Adrenal gland (tissue), 12 donors: Measurements from ENCODE around the gene KCNAB2. TPM values are rescaled to one million over a fixed set of nuclear protein-coding genes. Genes with fewer than 3 reads are reported as not detected.
A peak's percentile ranks its signal among the peaks of the same experiment; 100 is the strongest.

Source experiments
- DNase-seq, 7 donors: peaks; one replicate each; pipeline ENCODE4 v3.0.0-alpha.2; 2019 to 2020
- H3K27ac ChIP-seq, 5 donors: fragments of 200-600 bp; sonication (generic) in 4 of 5; 1 replicate in 3 of 5; 2 replicates in 2 of 5; pipeline versions ENCODE4 v1.5.1 to v1.8.0; 2016 to 2020; ENCODE audit warnings: mild to moderate bottlenecking in 1 of 5
- H3K27me3 ChIP-seq: fragments of 200-600 bp; 2 replicates; pipeline ENCODE4 v1.8.0; 2021
- H3K36me3 ChIP-seq, 2 donors: fragments of 200-600 bp; replicated peaks in 1 of 2; 1 replicate in 1 of 2; 2 replicates in 1 of 2; pipeline versions ENCODE4 v1.5.1 to v1.8.0; 2018 to 2022
- H3K4me1 ChIP-seq, 2 donors: fragments of 200-600 bp; replicated peaks in 1 of 2; 1 replicate in 1 of 2; 2 replicates in 1 of 2; pipeline versions ENCODE4 v1.5.1 to v1.8.0; 2018 to 2021
- H3K4me3 ChIP-seq, 4 donors: fragments of 200-600 bp; sonication (generic) in 3 of 4; one replicate each; pipeline ENCODE4 v1.5.1; 2016 to 2018
- H3K9me3 ChIP-seq, 3 donors: fragments of 200-600 bp; sonication (generic) in 1 of 3; replicated peaks in 1 of 3; 1 replicate in 2 of 3; 2 replicates in 1 of 3; pipeline versions ENCODE4 v1.5.1 to v1.8.0; 2016 to 2021
- CTCF ChIP-seq, 6 experiments: fragments of 450-650 bp in 4 of 6; fragments of 200-600 bp in 2 of 6; sonication (generic) in 1 of 6; IDR thresholded peaks; 1 replicate in 5 of 6; 2 replicates in 1 of 6; pipeline versions ENCODE4 v1.5.1 to v1.8.0; 2016 to 2021; ENCODE audit warnings: antibody characterized with exemption in 6 of 6, mild to moderate bottlenecking in 2 of 6, moderate library complexity in 1 of 6
- POLR2A ChIP-seq, 2 donors: fragments of 450-650 bp; IDR thresholded peaks; one replicate each; pipeline ENCODE4 v1.6.1; 2017; ENCODE audit warnings: antibody characterized with exemption in 2 of 2, mild to moderate bottlenecking in 2 of 2, moderate library complexity in 1 of 2
- WGBS, 4 donors: extraction: QIAGEN DNeasy Blood & Tissue Kit in 2 of 4; methylation state at CpG; one replicate each; pipeline versions ENCODE4 v1.1.5 to v1.1.7; 2013 to 2017; 5-methylcytosine and 5-hydroxymethylcytosine counted together
- intact Hi-C, 2 donors: fragments of 100-400 bp; cut with DNase I; formaldehyde crosslinking; loops; one replicate each; pipeline versions ENCODE4 v1.14.1 to v1.15.0; 2022 to 2023
- polyA plus RNA-seq, 3 donors: library from polyadenylated mRNA; stranded (reverse); fragments of 200-250 nt in 2 of 3; fragments of 350-450 nt in 1 of 3; fragmentation: Illumina TruSeq in 1 of 3; extraction: RNeasy Lipid Tissue Mini Kit (QIAGEN cat#74804) in 1 of 3; gene quantifications; one replicate each; pipeline ENCODE4 v1.2.3, GENCODE V29; 2013 to 2014
- total RNA-seq, 9 donors: library from RNA; depleted of rRNA in 4 of 9; stranded (reverse); fragments of >200 nt in 4 of 9; fragments of 120-200 nt in 1 of 9; fragmentation: NEBNext Ultra II Directional in 1 of 9; extraction: Animal tissue kit (Norgen Biotek cat#: 25700) in 1 of 9; gene quantifications; one replicate each; pipeline versions ENCODE4 v1.1.0 to v1.2.4, GENCODE V29; 2013 to 2023
- donor health status: healthy with polysubstance abuse.
- donor health status: Bipolar disorder and iron deficiency.
- donor health status: DM: yes; HTN: yes; CAD: no.
- donor health status: DM: no; HTN: no; CAD: no.
- donor health status: DM: no; HTN: no; CAD: no.
- donor health status: DM: yes; HTN: yes; CAD: no.

Gene KCNAB2
- total and polyA plus RNA-seq, 12 donors = 2.2 to 48.0 (median 16.8) TPM

DNA sequence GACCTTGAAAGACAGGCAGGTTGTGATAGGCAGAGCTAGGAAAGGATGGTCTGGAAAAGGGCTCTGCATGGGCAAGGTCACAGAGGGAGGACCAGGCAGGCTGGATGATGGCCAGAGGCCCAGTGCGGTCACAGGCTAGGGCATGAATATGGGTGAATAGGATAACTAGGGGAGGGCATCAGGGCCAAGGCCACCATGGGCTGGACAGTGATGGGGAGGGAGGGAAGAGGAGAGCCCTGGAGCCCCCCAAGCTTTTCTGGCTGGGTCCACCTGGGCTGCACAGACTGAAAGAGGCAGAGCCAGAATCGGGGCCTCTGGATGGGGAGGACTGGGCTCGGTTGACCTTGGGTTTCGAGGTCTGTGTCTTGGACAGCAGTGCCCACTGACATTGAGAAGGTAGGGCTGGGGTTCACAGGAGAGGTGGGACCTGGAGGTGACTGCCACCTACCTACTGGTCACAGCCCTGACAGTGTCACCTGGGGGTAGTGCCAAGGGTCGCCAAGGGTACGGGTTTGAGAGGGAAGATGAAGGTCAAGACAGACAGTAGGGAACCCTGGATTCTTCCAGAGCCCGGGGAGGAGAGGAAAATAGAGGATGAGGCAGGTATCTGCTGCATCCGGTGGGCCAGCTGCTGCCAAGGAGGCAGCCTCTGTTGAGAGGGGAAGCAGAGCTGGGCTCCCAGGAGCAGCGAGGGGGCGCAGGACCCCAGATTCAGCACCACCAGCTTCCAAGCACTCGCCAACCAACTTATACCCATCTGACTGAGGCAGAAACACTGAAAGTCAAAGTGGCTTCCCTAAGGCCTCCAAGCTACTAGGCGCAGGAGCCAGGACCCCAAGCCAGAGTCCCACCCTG lies 47.4 kb upstream of the KCNAB2 start:
- Histone ChIP-seq H3K36me3 (no peaks in the 10 kb centered on the region), H3K9me3 (no peaks in the 10 kb centered on the region), H3K4me3 (no peak overlapping the region), H3K27me3 (no peaks in the 10 kb centered on the region), H3K4me1 (peaks cover 7 to 22% of the 10 kb centered on the region in 2 donors), H3K27ac (no peak overlapping the region)
- peak in 2 of 7 donors; percentile 8 to 42 for DNase-seq
- intact Hi-C loops = no loop called here
- WGBS, 4 donors = 87 to 91% (median 91%) methylated on average over 8 to 12 of the region's 12 CpGs
- TF ChIP-seq CTCF (IDR thresholded peaks at IDR 0.05) (no peak), POLR2A (IDR thresholded peaks at IDR 0.05) (no peak)

- no peak overlapping the region for H3K27ac ChIP-seq
- H3K36me3 ChIP-seq = no peaks in the 10 kb centered on the region
- no peaks in the 10 kb centered on the region for H3K27me3 ChIP-seq
- peak in 1 of 7 donors; percentile 5 for DNase-seq
- no peaks in the 10 kb centered on the region for H3K9me3 ChIP-seq
- WGBS, 4 donors = 95 to 97% (median 95%) methylated on average over 19 of the region's 19 CpGs
- intact Hi-C loops = no loop called here
- TF ChIP-seq CTCF (IDR thresholded peaks at IDR 0.05) (no peak), POLR2A (IDR thresholded peaks at IDR 0.05) (no peak)
- peaks cover 7 to 17% of the 10 kb centered on the region in 2 donors for H3K4me1 ChIP-seq
- no peak overlapping the region for H3K4me3 ChIP-seq
Observed at GRCh38 chr1:5998906-5999301, 46.8 kb upstream of the KCNAB2 start.

DNA sequence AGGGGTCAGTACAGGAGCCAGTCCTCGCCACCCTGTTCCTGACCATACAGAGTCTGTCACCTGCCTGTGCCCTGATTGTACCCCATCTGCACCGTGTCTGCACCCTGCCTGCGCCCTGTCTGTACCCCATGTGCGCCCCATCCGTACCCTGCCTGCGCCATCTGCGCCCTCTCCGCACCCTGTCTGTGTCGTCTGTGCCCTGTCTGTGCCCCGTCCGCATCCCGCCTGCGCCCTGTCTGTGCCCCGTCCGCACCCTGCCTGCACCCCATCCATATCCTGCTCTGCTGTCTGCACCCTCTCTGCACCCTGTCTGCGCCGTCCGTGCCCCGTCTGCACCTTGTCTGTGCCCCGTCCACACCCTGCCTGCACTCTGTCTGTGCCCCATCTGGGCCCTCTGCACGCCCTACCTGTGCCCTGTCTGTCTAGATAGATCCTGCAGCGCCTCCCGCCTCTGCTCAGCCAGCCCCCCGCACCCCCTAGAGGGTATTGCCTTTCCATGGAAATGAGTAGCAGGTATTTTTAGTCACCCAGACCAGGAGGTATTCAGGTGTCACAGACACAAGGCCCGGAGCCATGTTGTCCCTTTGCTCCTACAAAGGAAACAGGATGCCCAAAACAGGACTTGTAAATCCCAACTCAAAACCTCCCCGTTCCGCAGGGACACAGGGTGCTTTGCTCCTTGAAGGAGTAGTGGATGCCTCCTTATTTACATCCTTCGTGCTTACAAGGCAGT lies 45.8 kb upstream of the KCNAB2 start:
- H3K4me3 ChIP-seq = no peak overlapping the region
- H3K27me3 ChIP-seq = no peaks in the 10 kb centered on the region
- WGBS, 4 donors = 91 to 95% (median 92%) methylated on average over 26 to 28 of the region's 28 CpGs
- intact Hi-C loops = no loop called here
- no peaks in the 10 kb centered on the region for H3K36me3 ChIP-seq
- H3K9me3 ChIP-seq = no peaks in the 10 kb centered on the region
- TF ChIP-seq POLR2A (IDR thresholded peaks at IDR 0.05) (no peak), CTCF (IDR thresholded peaks at IDR 0.05) (no peak)
- peak in 1 of 7 donors; percentile 10 for DNase-seq
- H3K27ac ChIP-seq = no peak overlapping the region
- H3K4me1 ChIP-seq = peaks cover 7 to 17% of the 10 kb centered on the region in 2 donors
